ENCODE measurements around the gene SPTBN5.

DNA sequence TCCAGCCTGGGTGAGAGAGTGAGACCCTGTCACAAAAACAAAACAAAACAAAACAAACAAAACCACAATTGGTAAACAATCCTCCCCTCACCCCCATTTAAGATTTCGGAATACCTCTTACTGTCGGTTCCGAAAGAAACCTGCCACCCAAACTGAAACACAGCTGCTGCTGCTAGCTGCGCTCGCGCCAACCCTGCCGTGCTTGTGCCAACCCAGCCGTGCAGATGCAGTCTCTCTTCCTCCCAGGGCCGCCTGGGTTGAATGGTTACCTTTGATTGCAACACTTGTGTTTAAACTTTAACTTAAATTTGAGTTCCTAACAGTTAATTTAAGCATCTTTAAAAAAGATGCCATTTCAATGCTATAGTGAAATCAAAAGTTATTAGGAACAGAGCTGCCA, 28.5 kb upstream of the SPTBN5 start:
- TF ChIP-seq, protein P1, sequence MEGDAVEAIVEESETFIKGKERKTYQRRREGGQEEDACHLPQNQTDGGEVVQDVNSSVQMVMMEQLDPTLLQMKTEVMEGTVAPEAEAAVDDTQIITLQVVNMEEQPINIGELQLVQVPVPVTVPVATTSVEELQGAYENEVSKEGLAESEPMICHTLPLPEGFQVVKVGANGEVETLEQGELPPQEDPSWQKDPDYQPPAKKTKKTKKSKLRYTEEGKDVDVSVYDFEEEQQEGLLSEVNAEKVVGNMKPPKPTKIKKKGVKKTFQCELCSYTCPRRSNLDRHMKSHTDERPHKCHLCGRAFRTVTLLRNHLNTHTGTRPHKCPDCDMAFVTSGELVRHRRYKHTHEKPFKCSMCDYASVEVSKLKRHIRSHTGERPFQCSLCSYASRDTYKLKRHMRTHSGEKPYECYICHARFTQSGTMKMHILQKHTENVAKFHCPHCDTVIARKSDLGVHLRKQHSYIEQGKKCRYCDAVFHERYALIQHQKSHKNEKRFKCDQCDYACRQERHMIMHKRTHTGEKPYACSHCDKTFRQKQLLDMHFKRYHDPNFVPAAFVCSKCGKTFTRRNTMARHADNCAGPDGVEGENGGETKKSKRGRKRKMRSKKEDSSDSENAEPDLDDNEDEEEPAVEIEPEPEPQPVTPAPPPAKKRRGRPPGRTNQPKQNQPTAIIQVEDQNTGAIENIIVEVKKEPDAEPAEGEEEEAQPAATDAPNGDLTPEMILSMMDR (IDR thresholded peaks at IDR 0.05), result no peak
- TF ChIP-seq SIN3A (IDR thresholded peaks at IDR 0.05; ENCODE audit: borderline replicate concordance, insufficient read depth, low read depth, low read length) (no peak), POLR2AphosphoS5 (IDR thresholded peaks at IDR 0.05; ENCODE audit: low read depth, low read length) (no peak), TCF7L2 (IDR thresholded peaks at IDR 0.05; ENCODE audit: low read depth, low read length) (no peak)
- TF ChIP-seq, protein P2, sequence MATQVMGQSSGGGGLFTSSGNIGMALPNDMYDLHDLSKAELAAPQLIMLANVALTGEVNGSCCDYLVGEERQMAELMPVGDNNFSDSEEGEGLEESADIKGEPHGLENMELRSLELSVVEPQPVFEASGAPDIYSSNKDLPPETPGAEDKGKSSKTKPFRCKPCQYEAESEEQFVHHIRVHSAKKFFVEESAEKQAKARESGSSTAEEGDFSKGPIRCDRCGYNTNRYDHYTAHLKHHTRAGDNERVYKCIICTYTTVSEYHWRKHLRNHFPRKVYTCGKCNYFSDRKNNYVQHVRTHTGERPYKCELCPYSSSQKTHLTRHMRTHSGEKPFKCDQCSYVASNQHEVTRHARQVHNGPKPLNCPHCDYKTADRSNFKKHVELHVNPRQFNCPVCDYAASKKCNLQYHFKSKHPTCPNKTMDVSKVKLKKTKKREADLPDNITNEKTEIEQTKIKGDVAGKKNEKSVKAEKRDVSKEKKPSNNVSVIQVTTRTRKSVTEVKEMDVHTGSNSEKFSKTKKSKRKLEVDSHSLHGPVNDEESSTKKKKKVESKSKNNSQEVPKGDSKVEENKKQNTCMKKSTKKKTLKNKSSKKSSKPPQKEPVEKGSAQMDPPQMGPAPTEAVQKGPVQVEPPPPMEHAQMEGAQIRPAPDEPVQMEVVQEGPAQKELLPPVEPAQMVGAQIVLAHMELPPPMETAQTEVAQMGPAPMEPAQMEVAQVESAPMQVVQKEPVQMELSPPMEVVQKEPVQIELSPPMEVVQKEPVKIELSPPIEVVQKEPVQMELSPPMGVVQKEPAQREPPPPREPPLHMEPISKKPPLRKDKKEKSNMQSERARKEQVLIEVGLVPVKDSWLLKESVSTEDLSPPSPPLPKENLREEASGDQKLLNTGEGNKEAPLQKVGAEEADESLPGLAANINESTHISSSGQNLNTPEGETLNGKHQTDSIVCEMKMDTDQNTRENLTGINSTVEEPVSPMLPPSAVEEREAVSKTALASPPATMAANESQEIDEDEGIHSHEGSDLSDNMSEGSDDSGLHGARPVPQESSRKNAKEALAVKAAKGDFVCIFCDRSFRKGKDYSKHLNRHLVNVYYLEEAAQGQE (IDR thresholded peaks at IDR 0.05; ENCODE audit: insufficient read depth in 1 of 2, low read depth in 2 of 2, low read length in 1 of 2), result no peak
